GM21737 (cell line): Measurements from ENCODE around the gene RMND5B.
A peak's percentile ranks its signal among the peaks of the same experiment; 100 is the strongest.
"Not testable (repeated sequence)": the region's sequence is repeated elsewhere in the genome, so short reads cannot be mapped to it uniquely, and the experiment has no call there.

Experiments used
- ATAC-seq: cut with Tn5 transposase; IDR thresholded peaks from one replicate; pipeline ENCODE4 v1.9.1; 2021; ENCODE audit warnings: mild to moderate bottlenecking, moderate library complexity; ENCODE audit not compliant: unreplicated experiment

RMND5B gene

GRCh38 chr5:178130576-178131445 is at the start of gene RMND5B:
Gene RMND5B (plus strand): TSS chr5:178131014. CDS start chr5:178138120, 7,106 bp downstream.
- peak; percentile 81 for ATAC-seq

- ATAC-seq: no peak
Observed at GRCh38 chr5:178081571-178082243, 49.1 kb upstream of the RMND5B start.

- no peak for ATAC-seq
Observed at GRCh38 chr5:178083922-178084321, 46.9 kb upstream of the RMND5B start.

GRCh38 chr5:178085316-178085715 is 45.5 kb upstream of the RMND5B start:
- no peak for ATAC-seq

- ATAC-seq: no peak
Observed at GRCh38 chr5:178086266-178086665, 44.5 kb upstream of the RMND5B start.

- ATAC-seq: not testable (repeated sequence)
Observed at GRCh38 chr5:178087199-178087598, 43.6 kb upstream of the RMND5B start.

- no peak for ATAC-seq
Observed at GRCh38 chr5:178090856-178091255, 40.0 kb upstream of the RMND5B start.

- no peak for ATAC-seq
Observed at GRCh38 chr5:178093134-178093533, 37.7 kb upstream of the RMND5B start.

- no peak for ATAC-seq
Observed at GRCh38 chr5:178094345-178094744, 36.5 kb upstream of the RMND5B start.

GRCh38 chr5:178098685-178099084 is 32.1 kb upstream of the RMND5B start:
- no peak for ATAC-seq

GRCh38 chr5:178103612-178104011 is 27.2 kb upstream of the RMND5B start:
- no peak for ATAC-seq

- ATAC-seq: no peak
Observed at GRCh38 chr5:178104492-178104891, 26.3 kb upstream of the RMND5B start.

GRCh38 chr5:178106086-178106485 is 24.7 kb upstream of the RMND5B start:
- no peak for ATAC-seq

- ATAC-seq: no peak
Observed at GRCh38 chr5:178106556-178107239, 24.1 kb upstream of the RMND5B start.

- no peak for ATAC-seq
Observed at GRCh38 chr5:178107756-178108310, 23.0 kb upstream of the RMND5B start.

GRCh38 chr5:178108446-178108845 is 22.4 kb upstream of the RMND5B start:
- no peak for ATAC-seq

- no peak for ATAC-seq
Observed at GRCh38 chr5:178108966-178109365, 21.8 kb upstream of the RMND5B start.

- ATAC-seq: no peak
Observed at GRCh38 chr5:178110511-178110910, 20.3 kb upstream of the RMND5B start.

GRCh38 chr5:178111925-178112324 is 18.9 kb upstream of the RMND5B start:
- ATAC-seq: no peak

GRCh38 chr5:178112545-178112944 is 18.3 kb upstream of the RMND5B start:
- no peak for ATAC-seq

GRCh38 chr5:178113141-178113787 is 17.6 kb upstream of the RMND5B start, which contains the start of gene N4BP3:
Gene N4BP3 (plus strand): TSS chr5:178113532. CDS start chr5:178119584, 6,052 bp downstream.
- peak; percentile 44 for ATAC-seq
